B cell (primary cell): ENCODE results near the gene TMED9. TPM values are rescaled to one million over a fixed set of nuclear protein-coding genes. Genes with fewer than 3 reads are reported as not detected.
A peak's percentile ranks its signal among the peaks of the same experiment; 100 is the strongest.

Experiments
- ATAC-seq: fragments of 200-7000 bp; cut with Tn5 transposase; one replicate; pipeline ENCODE4 v1.10.0; 2021; ENCODE audit warnings: low read depth, mild to moderate bottlenecking, moderate number of reproducible peaks, moderate library complexity
- CTCF ChIA-PET: fragments of 350-600 bp; sonication (Branson Sonifier 250); formaldehyde crosslinking; loops from one replicate; lab custom pipeline; 2021; ENCODE audit warnings: antibody characterized with exemption, inconsistent platforms; lab: Charles Lee
- POLR2A ChIA-PET: fragments of 350-600 bp; sonication (Branson Sonifier 250); formaldehyde crosslinking; loops from one replicate; lab custom pipeline; 2021; ENCODE audit warnings: antibody characterized with exemption; lab: Charles Lee
- DNase-seq: peaks from one replicate; pipeline ENCODE4 v3.0.0; 2013
- H2AFZ ChIP-seq: 2 replicates; pipeline ENCODE4 v1.6.1; 2012; ENCODE audit warnings: mild to moderate bottlenecking, low read depth, low read length; ENCODE audit not compliant: insufficient read depth, poor library complexity, severe bottlenecking
- H3K27ac ChIP-seq, 2 donors: 1 replicate in 1 of 2; 2 replicates in 1 of 2; pipeline ENCODE4 v1.5.1; 2012 to 2013; ENCODE audit warnings: low read length in 2 of 2, mild to moderate bottlenecking in 2 of 2, moderate library complexity in 1 of 2
- H3K27me3 ChIP-seq, 4 experiments: fragments of 200-600 bp in 1 of 4; sonication (generic) in 1 of 4; replicated peaks in 1 of 4; 1 replicate in 2 of 4; 2 replicates in 2 of 4; pipeline versions ENCODE4 v1.6.1 to v1.7.0; 2013 to 2016; ENCODE audit warnings: low read length in 3 of 4, mild to moderate bottlenecking in 2 of 4, mixed read lengths in 1 of 4, moderate library complexity in 1 of 4; ENCODE audit not compliant: insufficient read depth in 4 of 4, control insufficient read depth in 3 of 4; ENCODE audit errors: control extremely low read depth in 1 of 4
- H3K36me3 ChIP-seq, 2 experiments: replicated peaks in 1 of 2; 1 replicate in 1 of 2; 2 replicates in 1 of 2; pipeline versions ENCODE4 v1.6.1 to v1.7.1; 2013; ENCODE audit warnings: low read length in 1 of 2; ENCODE audit not compliant: insufficient read depth in 2 of 2, control insufficient read depth in 1 of 2; ENCODE audit errors: control extremely low read depth in 1 of 2, extremely low read depth in 1 of 2
- H3K4me1 ChIP-seq, 2 donors: fragments of 200-600 bp in 1 of 2; sonication (generic) in 1 of 2; 1 replicate in 1 of 2; 2 replicates in 1 of 2; pipeline versions ENCODE4 v1.5.1 to v1.6.1; 2013 to 2017; ENCODE audit warnings: low read length in 2 of 2; ENCODE audit not compliant: control insufficient read depth in 2 of 2, insufficient read depth in 2 of 2
- H3K4me2 ChIP-seq: replicated peaks from 2 replicates; pipeline ENCODE3; 2012; ENCODE audit warnings: mild to moderate bottlenecking, low read depth, low read length; ENCODE audit not compliant: poor library complexity, severe bottlenecking
- H3K4me3 ChIP-seq, 5 experiments: fragments of 200-600 bp in 1 of 5; sonication (generic) in 1 of 5; 1 replicate in 3 of 5; 2 replicates in 2 of 5; pipeline versions ENCODE4 v1.5.1 to v1.7.0; 2011 to 2016; ENCODE audit warnings: low read length in 4 of 5, mild to moderate bottlenecking in 4 of 5, low read depth in 2 of 5, control low read depth in 1 of 5, moderate library complexity in 1 of 5; ENCODE audit not compliant: insufficient read depth in 1 of 5; ENCODE audit errors: control extremely low read depth in 1 of 5, extremely low read depth in 1 of 5
- H3K79me2 ChIP-seq: fragments of 200-600 bp; sonication (generic); one replicate; pipeline ENCODE4 v1.6.0; 2016; ENCODE audit warnings: low read length; ENCODE audit not compliant: control insufficient read depth, insufficient read depth
- H3K9ac ChIP-seq: fragments of 200-600 bp; sonication (generic); 2 replicates; pipeline ENCODE4 v1.6.1; 2017; ENCODE audit warnings: mild to moderate bottlenecking, low read length, moderate library complexity
- H3K9me3 ChIP-seq, 3 donors: one replicate each; pipeline versions ENCODE4 v1.6.1 to v1.7.1; 2013; ENCODE audit warnings: low read length in 2 of 3; ENCODE audit not compliant: control insufficient read depth in 2 of 3, insufficient read depth in 1 of 3; ENCODE audit errors: control extremely low read depth in 1 of 3
- H4K20me1 ChIP-seq: 2 replicates; pipeline ENCODE4 v1.6.0; 2012; ENCODE audit warnings: mild to moderate bottlenecking, low read length; ENCODE audit not compliant: insufficient read depth, control insufficient read depth, poor library complexity, severe bottlenecking
- H3K27ac Mint-ChIP-seq: one replicate; pipeline ENCODE4 v1.8.0; 2021; ENCODE audit warnings: mixed read lengths
- H3K27me3 Mint-ChIP-seq: one replicate; pipeline ENCODE4 v1.8.0; 2021; ENCODE audit warnings: mixed read lengths
- H3K4me1 Mint-ChIP-seq: one replicate; pipeline ENCODE4 v1.8.0; 2021; ENCODE audit warnings: mixed read lengths
- H3K4me3 Mint-ChIP-seq: one replicate; pipeline ENCODE4 v1.8.0; 2021; ENCODE audit warnings: mixed read lengths
- H3K9me3 Mint-ChIP-seq: one replicate; pipeline ENCODE4 v1.8.0; 2022; ENCODE audit warnings: mixed read lengths; ENCODE audit not compliant: insufficient read depth
- CTCF ChIP-seq: fragments of 200-600 bp; IDR thresholded peaks from one replicate; pipeline ENCODE4 v1.8.0; 2022; ENCODE audit warnings: antibody characterized with exemption, mild to moderate bottlenecking
- EZH2 ChIP-seq: IDR thresholded peaks from 2 replicates; pipeline ENCODE4 v1.6.1; 2012; ENCODE audit warnings: borderline replicate concordance, low read depth, mild to moderate bottlenecking, moderate library complexity, low read length; ENCODE audit not compliant: insufficient read depth, poor library complexity, severe bottlenecking
- whole genome bisulfite sequencing: methylation state at CpG from one replicate; pipeline ENCODE4 v1.1.5; 2013; ENCODE audit warnings: missing lambda C conversion rate; ENCODE audit not compliant: insufficient coverage; 5-methylcytosine and 5-hydroxymethylcytosine counted together
- intact Hi-C: fragments of 100-400 bp; cut with micrococcal nuclease; formaldehyde crosslinking; loops from one replicate; pipeline ENCODE4 v1.10.0; 2022
- polyA plus RNA-seq: library from polyadenylated mRNA; depleted of rRNA; stranded (reverse); fragments of >200 nt; gene quantifications from 2 replicates; pipeline ENCODE4 v1.2.3, GENCODE V29; 2012
- total RNA-seq, 2 donors: library from RNA; stranded (reverse); fragments of 120-200 nt in 1 of 2; gene quantifications; 1 replicate in 1 of 2; 2 replicates in 1 of 2; pipeline versions ENCODE4 v1.2.3 to v1.2.4, GENCODE V29; 2013 to 2022

TMED9 gene
- total and polyA plus RNA-seq, 2 donors (not counting 1 experiment from before 2014, with no cell fraction given) = 54.7 to 67.6 TPM

GRCh38 chr5:177599731-177600507 is 7.9 kb downstream of the TMED9 start, which contains the start of gene B4GALT7:
Gene B4GALT7, plus strand, starts transcription at chr5:177600132. Its CDS starts 79 bp downstream, at chr5:177600211.
- intact Hi-C loops = loop anchor here (1.0 to 10.0 kb wide), 5 partner anchors 45 to 298 kb away; partner anchors contain the start of genes F12, FAM193B, GRK6 and LMAN2
- H3K27ac ChIP-seq = peak within 1 kb of the TSS; percentile 74 to 94
- H3K4me1 ChIP-seq = peaks cover 13 to 27% of the 10 kb centered on the region in 2 donors
- peaks cover 8% of the 10 kb centered on the region for H4K20me1 ChIP-seq
- ChIA-PET CTCF (interaction anchor here (0.5 to 3.0 kb wide), 7 partner anchors 8 to 468 kb away, joined by 3 to 10 read pairs (median 3); no protein-coding TSS in a partner anchor), POLR2A (interaction anchor here (0.6 to 1.3 kb wide), 4 partner anchors 89 to 517 kb away, joined by 3 to 6 read pairs (median 4); partner anchors contain the start of gene LMAN2)
- peak; percentile 88 for ATAC-seq
- no peaks in the 10 kb centered on the region for H3K27me3 ChIP-seq
- H3K9me3 Mint-ChIP-seq = no peaks in the 10 kb centered on the region
- peak within 1 kb of the TSS; percentile 61 to 87 (median 81) for H3K4me3 ChIP-seq
- H2AFZ ChIP-seq = peak within 1 kb of the TSS; percentile 87
- H3K27ac Mint-ChIP-seq = peak within 1 kb of the TSS; percentile 94
- peaks cover 10 to 16% of the 10 kb centered on the region in 2 experiments for H3K36me3 ChIP-seq
- H3K27me3 Mint-ChIP-seq = no peaks in the 10 kb centered on the region
- H3K9ac ChIP-seq = peak within 1 kb of the TSS; percentile 87
- WGBS = under 1% methylated on average over 83 of the region's 86 CpGs
- peak; percentile 88 for DNase-seq
- no peaks in the 10 kb centered on the region for H3K9me3 ChIP-seq
- no peaks in the 10 kb centered on the region for H3K79me2 ChIP-seq
- peak within 1 kb of the TSS; percentile 81 for H3K4me2 ChIP-seq
- H3K4me3 Mint-ChIP-seq = peak within 1 kb of the TSS; percentile 95
- peaks cover 29% of the 10 kb centered on the region for H3K4me1 Mint-ChIP-seq
- TF ChIP-seq EZH2 = no peak
- TF ChIP-seq CTCF = no peak
